Omental fat pad (tissue), 4 donors: ENCODE data around the gene NEK9. TPM values are rescaled to one million over a fixed set of nuclear protein-coding genes. Genes with fewer than 3 reads are reported as not detected.
"Not testable (repeated sequence)": the region's sequence is repeated elsewhere in the genome, so short reads cannot be mapped to it uniquely, and the experiment has no call there.

Experiments used
- ATAC-seq: fragments of 150-250 bp; one replicate; pipeline ENCODE4 v1.9.1; 2016; ENCODE audit warnings: mild to moderate bottlenecking, moderate library complexity; ENCODE audit not compliant: low FRiP score
- DNase-seq: peaks from one replicate; pipeline ENCODE4 v3.0.0-alpha.2; 2019; ENCODE audit warnings: low spot score
- CTCF ChIP-seq, 3 donors: fragments of 450-650 bp; IDR thresholded peaks; one replicate each; pipeline ENCODE4 v1.5.1; 2016 to 2017; ENCODE audit warnings: antibody characterized with exemption in 3 of 3, mild to moderate bottlenecking in 3 of 3, moderate library complexity in 2 of 3
- total RNA-seq, 4 donors: library from RNA; depleted of rRNA; stranded (reverse); fragments of >200 nt; gene quantifications; one replicate each; pipeline ENCODE4 v1.1.0, GENCODE V29; 2016

Gene NEK9
- total RNA-seq, 4 donors from 2014 or later = 40.1 to 68.3 (median 54.8) TPM

- no peak for TF ChIP-seq CTCF (IDR thresholded peaks at IDR 0.05)
- DNase-seq = no peak
- ATAC-seq = peak; percentile 3
Measured at GRCh38 chr14:75069811-75070145, 57.1 kb downstream of the NEK9 start.

- ATAC-seq = peak; percentile 97
- no peak for TF ChIP-seq CTCF (IDR thresholded peaks at IDR 0.05)
- peak; percentile 82 for DNase-seq
Measured at GRCh38 chr14:75069121-75069810, 57.6 kb downstream of the NEK9 start, which contains the start of gene ZC2HC1C. Gene ZC2HC1C, plus strand, starts transcription at chr14:75069641. Its CDS starts 933 bp downstream, at chr14:75070574.

GRCh38 chr14:75068294-75069120, 58.3 kb downstream of the NEK9 start:
- DNase-seq (no peak), ATAC-seq (peak; percentile 49)
- TF ChIP-seq CTCF (IDR thresholded peaks at IDR 0.05) = no peak

GRCh38 chr14:75067765-75068164, 59.1 kb downstream of the NEK9 start:
- ATAC-seq, DNase-seq: not testable (repeated sequence)

- DNase-seq (no peak), ATAC-seq (no peak)
- no peak for TF ChIP-seq CTCF (IDR thresholded peaks at IDR 0.05)
Measured at GRCh38 chr14:75067212-75067611, 59.6 kb downstream of the NEK9 start.

GRCh38 chr14:75066691-75067090, 60.2 kb downstream of the NEK9 start:
- DNase-seq = no peak
- ATAC-seq = no peak
- TF ChIP-seq CTCF (IDR thresholded peaks at IDR 0.05) = no peak

- no peak for TF ChIP-seq CTCF (IDR thresholded peaks at IDR 0.05)
- no peak for DNase-seq
- ATAC-seq = no peak
Measured at GRCh38 chr14:75064205-75064567, 62.7 kb downstream of the NEK9 start.
